GM19397 (cell line): ENCODE data around the gene CCDC91.
"Not testable (repeated sequence)": the region's sequence is repeated elsewhere in the genome, so short reads cannot be mapped to it uniquely, and the experiment has no call there.

ENCODE experiments used
- ATAC-seq: cut with Tn5 transposase; IDR thresholded peaks from one replicate; pipeline ENCODE4 v1.9.1; 2021; ENCODE audit warnings: mild to moderate bottlenecking, moderate library complexity; ENCODE audit not compliant: unreplicated experiment

The CCDC91 gene

DNA sequence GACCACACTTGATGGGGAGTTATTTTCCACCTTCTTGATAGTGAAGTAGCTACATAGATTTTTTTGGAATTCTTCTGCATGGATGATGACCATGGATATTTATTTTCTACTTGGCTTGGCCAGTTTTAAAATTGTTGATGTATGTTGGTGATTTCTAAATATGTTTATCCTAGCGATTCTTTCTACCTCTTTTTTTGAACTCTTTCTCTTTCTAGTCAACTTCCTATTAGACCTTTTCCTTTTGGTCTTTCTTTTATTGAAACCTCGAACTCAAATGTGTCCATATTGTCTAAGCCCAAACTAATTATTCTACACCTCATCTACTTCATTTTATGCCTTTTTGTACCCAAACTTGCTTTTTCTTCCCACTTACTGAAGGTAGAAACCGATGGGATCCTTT is 37.0 kb downstream of the CCDC91 start:
- no peak for ATAC-seq

DNA sequence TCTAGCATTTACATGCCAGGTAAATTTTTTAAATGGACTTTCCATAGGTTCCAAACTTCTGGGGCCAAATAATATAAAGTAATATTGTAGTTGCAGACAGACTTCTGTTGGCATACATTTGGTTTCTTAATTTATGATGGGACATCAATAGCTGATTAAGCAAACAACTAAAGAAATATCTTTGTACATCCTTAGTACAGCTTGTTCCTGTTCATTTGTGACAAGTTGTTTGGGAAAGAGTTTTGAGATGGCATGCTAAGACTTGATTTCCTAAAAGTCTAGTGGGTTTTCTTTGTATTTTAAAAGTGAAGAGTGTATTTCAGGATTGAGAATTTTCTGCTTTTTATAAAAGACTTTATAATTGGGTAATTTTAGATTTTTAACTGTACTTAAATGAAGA is 41.0 kb downstream of the CCDC91 start:
- ATAC-seq: no peak

DNA sequence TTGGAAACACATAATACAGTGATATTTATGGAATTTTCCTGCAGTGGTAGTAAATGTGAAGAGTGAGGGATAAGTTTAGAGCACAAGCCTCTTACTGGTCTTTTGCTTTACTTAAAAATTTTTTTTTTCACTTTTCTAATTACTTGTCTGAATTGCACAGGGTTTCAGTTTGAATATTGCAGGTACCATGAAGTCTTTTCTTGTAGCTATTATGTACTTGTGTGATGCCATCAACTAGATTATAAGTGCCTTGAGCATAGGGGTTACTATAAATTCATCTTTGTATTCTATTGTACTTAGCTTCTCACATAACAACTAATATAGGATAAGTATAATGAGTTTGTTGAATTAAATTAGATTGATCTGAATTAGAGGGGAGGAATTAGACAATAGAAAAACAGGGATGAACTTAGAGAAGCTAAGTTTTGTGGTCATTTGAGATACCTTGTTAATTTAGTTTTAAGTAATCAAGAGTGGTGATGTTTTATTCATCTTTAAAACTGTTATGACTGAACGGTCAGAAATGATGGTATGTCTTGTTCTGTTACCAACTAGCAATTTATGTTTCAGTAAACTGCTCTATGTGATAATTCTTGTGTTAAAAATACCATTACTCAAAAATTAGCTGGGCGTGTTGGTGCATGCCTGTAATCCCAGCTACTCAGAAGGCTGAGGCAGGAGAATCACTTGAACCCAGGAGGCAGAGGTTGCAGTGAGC is 42.1 kb downstream of the CCDC91 start:
- ATAC-seq: no peak

DNA sequence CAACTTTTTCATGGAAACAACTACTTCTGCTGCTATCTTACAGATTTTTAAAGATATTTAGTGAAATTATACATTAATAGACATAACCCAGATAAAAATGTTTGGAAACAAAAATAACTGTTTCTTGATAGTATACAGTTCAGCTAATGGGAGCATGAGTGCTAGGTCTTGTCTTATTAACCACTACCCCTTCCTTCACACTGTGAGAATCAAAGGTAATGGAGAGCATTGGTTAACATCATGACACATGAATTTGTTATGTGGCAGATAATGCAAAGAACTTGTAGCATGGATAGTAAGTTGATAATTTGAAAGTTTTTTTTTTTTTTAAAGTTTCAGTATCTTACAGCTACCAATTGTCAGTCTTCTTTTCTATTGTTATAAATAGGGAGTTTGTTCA is 44.2 kb downstream of the CCDC91 start:
- ATAC-seq: no peak

DNA sequence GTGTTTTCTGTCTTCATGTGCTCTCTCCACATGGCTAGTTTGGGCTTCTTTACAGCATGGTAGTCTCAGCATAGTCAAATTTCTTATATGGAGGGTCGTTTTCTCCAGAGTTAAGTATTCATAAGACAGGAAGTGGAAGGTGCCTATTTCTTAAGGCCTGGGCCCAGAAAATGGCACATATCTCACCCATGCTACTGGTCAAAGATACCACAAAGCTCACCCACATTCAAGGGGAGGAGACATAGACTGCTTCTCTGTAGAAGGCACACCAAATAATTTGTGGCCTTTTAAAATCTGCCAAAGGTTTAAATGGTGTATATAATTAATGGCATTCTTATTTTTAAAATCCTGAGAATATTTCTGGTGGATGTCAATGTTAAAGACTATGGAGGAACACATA is 44.8 kb downstream of the CCDC91 start:
- ATAC-seq: no peak

DNA sequence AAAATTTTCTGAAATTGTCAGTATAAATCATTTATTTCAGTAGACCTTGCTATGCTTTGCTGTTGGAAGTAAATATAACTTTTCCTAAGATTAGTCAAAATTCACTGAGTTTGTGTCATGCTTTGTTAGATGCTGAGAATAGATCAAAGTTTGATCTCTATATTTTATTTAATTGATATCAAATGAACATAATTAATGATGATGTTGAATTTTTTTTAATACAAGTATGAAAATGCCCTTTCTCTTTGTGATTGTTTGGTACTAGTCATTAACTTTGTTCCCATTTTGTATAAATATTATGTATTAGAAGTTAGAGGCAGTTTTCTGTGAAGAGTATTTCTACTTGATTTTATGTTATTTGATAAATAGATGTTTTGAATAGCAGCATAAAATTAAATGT is 45.7 kb downstream of the CCDC91 start:
- no peak for ATAC-seq

DNA sequence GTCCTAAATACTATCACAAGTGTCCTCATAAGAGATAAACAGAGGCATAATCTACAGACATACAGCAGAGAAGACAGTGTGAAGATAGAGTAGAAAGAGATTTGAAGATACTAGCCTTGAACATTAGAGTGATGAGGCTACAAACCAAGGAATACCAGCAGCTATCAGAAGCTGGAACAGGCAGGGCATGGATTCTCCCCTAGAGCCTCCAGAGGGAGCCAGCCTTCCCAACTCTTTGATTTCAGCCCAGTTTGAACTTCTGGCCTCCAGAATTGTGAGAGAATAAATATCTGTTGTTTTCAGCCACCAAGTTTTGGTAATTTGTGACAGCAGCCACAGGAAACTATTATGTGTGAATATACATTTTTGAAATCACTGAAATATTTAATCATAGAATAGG is 47.2 kb downstream of the CCDC91 start:
- no peak for ATAC-seq

DNA sequence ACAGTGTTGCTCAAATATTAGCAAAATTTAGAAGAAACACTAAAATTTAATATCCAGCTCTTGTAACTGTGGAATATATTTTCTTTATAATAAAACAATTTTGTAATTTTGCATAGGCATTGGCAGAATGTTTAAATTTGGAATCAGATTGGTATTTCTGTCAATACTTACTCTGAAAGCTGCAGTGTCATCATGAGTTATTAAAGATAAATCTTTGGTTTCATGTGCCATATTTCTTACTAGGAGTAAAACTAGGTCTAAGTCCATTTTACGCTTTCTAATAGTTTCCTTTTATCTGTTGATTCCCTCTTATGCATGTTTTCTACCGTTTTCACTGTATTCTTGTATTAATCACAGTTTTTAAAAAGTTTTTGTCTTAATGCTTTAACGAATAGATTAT is 49.7 kb downstream of the CCDC91 start:
- ATAC-seq: no peak

DNA sequence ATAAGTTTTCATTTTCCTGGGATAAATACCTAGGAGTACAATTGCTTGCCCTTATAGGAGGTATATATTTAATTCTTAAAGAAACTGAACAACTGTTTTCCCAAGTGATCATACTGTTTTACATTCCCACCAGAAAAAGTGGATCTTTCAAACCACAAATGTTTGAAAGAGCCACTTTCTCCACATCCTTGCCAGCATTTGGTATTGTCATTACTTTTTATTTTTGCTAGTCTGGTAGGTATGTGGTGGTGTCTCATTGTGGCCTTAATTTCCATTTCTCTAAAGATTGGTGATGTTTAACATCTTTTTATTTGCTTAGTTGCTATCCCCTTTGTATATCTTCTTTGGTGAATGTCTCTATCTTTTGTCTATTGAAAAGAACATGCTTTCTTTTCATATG is 50.6 kb downstream of the CCDC91 start:
- ATAC-seq: no peak

DNA sequence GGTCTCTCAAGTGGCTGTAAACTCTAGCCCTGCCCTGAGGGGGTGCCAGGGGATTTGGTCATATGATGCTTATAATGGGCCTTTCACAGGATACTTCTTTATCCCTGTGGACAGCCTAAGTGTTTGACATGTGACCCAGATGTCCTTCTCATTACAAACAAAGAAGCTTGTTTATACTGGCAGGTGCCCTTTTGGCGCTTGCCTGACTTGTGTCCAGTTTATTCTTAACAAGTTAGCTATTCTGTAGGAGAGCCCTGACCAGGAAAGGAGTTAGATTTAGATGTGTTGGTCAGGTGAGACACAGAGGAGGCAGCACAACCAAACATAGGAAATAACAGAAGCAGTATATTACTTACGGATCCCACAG is 51.9 kb downstream of the CCDC91 start:
- no peak for ATAC-seq

DNA sequence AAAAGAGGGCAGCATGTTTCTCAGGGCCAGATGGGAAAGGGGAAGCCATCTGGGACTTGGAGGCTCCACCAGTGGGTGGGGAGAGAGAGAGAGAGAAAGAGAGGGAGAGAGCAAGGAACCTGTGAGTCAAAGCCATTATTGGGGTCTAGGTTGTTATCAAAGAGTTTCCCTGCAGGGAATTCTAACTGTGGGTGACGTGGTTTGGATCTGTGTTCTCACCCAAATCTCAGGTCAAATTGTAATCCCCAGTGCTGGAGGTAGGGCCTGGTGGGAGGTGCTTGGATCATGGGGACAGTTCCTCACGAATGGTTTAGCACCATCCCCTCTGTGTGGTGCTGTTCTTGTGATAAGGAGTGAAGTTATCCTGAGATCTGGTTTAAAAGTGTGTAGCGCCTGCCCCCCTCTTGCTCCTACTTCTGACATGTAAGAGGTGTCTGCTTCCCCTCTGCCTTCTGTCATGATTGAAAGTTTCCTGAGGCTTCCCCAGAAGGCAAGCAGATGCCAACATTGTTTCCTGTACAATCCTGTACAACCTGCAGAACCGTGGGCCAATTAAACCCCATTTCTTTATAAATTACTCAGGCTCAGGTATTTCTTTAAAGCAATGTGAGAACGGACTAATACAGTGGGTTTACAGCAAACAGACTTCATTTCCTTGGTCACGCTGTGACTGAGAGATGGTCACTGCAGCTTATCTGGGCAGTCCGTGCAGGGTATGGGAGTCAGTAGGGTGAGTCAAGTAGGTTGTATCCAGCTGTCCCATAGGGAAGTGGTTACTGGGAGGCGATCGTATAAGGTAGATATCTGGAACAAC is 52.4 kb downstream of the CCDC91 start:
- no peak for ATAC-seq

DNA sequence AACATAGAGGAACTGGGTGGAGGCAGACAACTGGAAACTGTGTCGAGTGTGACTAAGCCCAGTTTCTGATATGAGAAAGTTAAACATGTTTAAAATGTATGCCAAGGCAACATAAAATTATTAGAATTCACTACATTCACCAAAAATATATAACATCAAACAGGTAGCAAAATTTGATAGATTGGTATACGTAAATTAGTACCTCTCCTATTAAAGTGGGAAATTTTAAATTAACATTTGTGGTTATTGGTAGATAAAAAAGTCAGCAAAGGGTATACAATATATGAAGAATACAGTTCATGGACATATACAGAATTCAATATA is 53.0 kb downstream of the CCDC91 start:
- no peak for ATAC-seq

DNA sequence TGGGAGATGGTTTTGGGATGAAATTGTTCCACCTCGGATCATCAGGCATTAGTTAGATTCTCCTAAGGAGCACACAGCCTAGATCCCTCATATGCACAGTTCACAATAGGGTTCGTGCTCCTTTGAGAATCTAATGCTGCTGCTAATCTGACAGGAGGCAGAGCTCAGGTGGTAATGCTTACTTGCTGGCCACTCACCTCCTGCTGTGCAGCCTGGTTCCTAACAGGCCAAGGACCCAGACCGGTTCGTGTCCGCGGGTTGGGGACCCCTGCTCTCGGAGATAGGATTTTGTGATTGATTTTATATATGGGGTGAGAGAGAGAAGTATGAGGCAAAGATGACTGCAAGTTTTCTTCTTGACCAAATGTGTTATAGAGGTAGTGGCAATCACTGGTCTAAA is 57.5 kb downstream of the CCDC91 start:
- no peak for ATAC-seq

DNA sequence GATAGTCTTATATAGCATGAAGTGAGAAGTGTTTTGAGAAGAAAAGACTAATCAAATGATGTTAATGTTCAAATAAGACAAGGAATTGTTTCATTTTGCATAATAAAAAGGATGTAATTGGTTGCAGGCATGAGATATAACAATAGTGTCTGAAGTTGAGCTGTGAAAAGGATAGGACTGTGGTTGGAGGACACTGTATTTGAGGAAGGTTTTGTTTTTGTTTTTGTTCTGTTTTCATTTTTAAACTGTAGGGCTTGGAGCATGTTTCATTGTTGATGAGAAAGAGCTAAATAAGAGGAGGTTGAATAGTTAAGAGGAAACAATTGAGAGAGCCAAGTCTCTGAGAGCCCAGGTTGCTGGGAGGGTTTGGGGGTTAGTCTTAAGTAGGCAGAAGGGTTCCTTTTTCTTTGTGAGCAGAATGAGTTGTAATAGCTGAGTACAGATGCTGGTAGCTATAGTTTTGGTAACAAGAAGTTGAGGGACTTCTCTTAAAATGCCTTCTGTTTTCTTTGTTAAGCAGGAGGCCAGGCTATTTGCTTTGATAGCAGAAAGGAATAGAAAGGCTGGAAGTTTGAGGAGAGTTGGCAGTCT is 58.4 kb downstream of the CCDC91 start:
- ATAC-seq: no peak

DNA sequence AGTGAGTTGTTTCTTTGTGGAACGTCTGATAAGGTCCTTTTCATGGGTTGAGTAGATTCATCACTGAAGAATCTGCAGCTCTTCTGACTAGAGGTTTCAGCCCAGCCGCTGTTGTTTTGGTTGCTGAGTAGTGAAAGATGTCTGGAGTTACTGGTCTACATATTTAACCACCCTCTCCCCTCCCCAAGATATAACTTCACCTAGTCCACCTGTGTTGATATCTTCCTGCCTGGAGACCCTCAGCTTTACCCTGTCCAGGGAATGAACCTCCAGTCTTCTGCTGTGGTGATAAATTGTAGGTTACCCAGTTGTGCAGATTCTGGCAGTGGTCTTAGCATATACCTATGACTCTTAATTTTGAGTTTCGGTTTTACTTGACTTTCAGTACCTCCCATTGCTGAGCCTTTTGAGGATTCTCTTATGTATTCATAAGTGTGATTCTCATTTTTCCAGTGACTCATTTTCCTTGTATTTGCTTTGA is 62.9 kb downstream of the CCDC91 start:
- ATAC-seq: peak; percentile 93

DNA sequence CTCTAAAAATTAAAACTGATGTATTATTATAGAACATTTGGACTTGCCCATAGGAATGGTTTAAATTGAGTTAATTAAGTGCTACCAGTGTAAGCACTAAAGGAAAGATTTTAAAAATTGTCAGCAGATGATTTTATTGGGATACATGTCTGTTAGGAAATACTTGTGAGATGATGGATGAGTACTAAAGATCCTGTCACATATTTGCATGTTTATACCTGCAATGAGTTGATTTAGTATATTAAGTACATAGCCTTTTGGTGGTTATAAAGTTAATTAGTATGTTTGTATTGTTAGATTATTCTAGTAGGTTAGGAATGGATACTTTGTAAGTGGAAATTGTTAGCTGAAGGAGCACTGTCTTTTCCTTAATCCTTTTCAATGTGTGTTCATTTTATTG is 67.2 kb downstream of the CCDC91 start:
- no peak for ATAC-seq

DNA sequence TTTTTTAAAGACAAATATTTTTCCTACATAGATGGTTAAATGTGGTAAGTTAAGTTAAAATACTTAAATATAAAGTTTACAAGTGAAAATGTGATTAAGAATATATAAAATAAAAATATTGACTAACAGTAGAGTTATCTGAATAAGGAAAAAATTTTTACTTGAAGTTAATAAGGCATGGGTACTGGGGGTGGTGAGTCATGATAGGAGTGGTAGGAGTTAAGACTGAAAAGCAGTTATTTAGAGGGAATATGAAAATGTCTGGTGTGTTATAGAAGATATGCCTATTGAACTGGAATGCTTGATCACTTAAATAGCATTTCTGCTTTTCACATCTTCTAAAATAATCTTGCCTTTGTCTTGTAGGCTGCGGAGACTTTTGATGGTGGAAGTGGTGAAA is 68.7 kb downstream of the CCDC91 start:
- ATAC-seq: no peak

DNA sequence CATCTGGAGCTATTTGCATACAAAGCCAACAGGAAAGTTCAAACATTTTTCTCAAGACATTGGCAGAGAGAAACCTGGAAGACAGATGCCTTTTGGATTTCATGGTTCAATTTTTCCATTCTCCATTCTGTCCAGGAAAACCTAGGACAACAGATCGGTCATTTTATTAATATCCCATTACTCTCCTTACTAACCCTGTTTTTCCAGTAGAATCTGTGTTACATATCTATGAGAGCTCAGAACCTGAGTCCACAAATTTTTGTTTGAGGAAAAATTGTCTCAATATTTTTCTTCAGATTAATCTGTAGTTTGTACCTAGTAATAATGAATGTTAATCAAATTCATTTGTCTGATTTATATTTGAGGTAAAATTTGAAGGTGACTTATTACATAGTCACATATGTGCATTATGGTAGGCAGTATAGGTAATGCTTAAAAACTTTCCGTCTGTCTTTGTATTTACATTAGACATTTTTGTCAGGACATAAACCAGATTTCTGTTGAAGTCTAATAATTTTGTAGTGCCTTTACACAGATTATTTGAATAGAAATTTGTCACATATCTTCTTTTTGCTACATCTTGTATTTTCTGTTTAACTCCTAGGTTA is 75.3 kb downstream of the CCDC91 start:
- ATAC-seq: no peak

DNA sequence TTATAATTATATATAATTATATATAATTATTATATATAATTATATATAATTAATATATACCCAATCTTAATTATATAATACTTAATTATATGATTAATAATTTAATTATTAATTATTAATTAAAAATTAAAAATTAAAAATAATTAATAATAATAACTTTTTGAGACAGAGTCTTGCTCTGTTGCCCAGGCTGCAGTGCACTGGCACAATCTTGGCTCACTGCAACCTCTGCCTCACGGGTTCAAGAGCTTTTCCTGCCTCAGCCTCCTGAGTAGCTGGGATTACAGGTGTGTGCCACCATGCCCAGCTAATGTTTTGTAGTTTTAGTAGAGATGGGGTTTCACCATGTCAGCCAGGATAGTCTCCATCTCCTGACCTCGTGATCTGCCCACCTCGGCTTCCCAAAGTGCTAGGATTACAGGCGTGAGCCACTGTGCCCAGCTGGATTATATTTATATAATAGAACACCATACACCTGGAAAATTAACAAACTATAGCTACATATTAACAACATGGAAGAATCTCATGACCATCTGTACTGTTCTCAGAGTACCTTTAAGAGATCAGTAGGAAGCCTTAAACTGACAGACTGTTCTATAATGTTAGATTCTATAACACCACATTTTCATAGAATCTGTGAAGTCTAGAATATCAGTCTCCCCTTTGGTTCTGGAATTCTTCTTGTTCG is 77.8 kb downstream of the CCDC91 start:
- ATAC-seq: not testable (repeated sequence)

DNA sequence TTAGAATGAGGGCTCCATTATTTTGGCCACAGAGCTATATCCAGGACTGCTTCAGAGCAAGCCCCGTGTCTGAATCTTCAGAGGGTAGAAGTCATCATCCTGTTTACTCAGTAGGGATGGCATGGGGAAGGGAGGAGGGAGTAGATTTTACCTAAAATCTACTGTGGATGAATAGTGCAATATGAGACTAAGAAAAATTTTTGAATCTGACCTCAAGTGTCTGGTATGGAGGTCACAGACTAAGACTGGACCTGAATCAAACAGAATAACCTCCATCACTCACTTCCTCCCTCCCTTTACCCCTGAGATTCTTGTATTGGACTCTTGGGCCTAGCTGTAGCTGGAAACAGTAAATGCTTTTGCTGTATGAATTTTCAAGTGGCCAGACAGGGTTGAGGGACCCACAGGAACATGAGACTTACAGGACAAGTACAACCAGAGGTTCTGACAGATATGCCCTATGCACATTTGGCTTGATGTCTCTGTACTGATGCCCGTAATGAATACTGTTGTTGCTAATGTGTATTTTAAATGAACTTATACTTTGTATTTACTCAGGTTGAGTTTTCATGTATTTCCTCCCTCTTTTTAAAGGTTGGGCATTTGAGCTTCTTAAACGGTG is 78.5 kb downstream of the CCDC91 start:
- ATAC-seq: no peak

DNA sequence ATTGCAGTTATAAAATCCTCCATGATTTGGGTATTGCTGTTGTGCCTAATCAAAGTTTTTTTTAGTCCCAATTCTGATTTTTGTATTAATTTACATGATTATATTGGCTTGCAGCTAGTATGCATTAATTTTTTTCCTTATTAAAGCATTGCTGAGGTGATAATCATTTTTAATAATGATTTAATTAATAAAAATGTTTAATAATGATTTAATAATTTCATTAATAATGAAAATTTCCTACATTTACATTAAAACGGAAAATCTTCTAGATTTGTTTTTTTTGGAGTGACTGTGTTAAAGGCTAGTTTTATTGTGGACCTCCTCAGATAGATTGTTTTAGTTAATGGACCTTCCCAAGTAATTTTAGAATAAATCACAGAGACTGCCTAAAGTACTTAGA is 79.6 kb downstream of the CCDC91 start:
- ATAC-seq: no peak
